GM12892 (cell line): Measurements from ENCODE around the gene HID1.

Experiments
- POLR2A ChIP-seq: IDR thresholded peaks from 2 replicates; pipeline ENCODE4 v1.6.1; 2011; ENCODE audit warnings: low read depth, low read length, control low read depth
- POLR2AphosphoS5 ChIP-seq: IDR thresholded peaks from 2 replicates; pipeline ENCODE4 v1.6.1; 2011; ENCODE audit warnings: low read depth, low read length, control low read depth
- TAF1 ChIP-seq: IDR thresholded peaks from 2 replicates; pipeline ENCODE4 v1.6.1; 2011; ENCODE audit warnings: low read depth, mild to moderate bottlenecking, control low read depth, low read length, borderline replicate concordance

DNA sequence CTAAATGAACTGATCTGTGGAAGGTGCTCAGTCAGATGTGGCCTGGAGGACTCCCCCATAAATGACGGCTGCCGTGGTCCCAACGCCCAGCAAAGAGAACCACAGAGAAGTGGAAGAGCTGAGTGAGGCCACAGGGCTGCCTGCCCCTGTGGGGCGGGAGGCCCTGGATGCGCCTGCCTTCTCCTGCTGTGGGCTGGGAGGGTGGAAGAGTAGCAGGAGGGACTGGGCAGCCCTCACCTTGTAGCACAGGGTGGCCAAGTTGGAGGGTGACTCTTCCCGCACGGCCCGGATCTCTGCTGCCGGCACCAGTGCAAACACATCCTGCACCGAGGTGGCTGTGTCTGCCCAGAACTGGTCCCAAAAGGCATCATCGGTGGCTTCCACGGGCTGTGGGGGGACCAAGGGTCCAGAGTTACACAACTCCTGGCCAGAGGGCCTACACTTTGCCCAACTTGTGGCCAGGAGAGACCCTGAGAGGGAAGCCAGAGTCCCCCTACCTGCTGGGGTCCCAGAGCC, 8.3 kb downstream of the HID1 start:
- TF ChIP-seq POLR2A (no peak), TAF1 (no peak), POLR2AphosphoS5 (no peak)
